IPS DF 6.9 (cell line): Measurements from ENCODE around the gene TTLL11.

ENCODE experiments used
- DNase-seq: peaks from one replicate; pipeline ENCODE4 v3.0.0-alpha.2; 2013; ENCODE audit warnings: low read depth, low spot score
- H3K27ac ChIP-seq: one replicate; pipeline ENCODE4 v1.5.1; 2013; ENCODE audit warnings: low read length, control low read depth
- H3K27me3 ChIP-seq: 2 replicates; pipeline ENCODE4 v1.6.1; 2013; ENCODE audit warnings: mild to moderate bottlenecking, low read length; ENCODE audit not compliant: control insufficient read depth, insufficient read depth
- H3K36me3 ChIP-seq: 2 replicates; pipeline ENCODE4 v1.6.1; 2013; ENCODE audit warnings: low read length; ENCODE audit not compliant: control insufficient read depth, insufficient read depth
- H3K4me1 ChIP-seq: 2 replicates; pipeline ENCODE4 v1.6.1; 2013; ENCODE audit warnings: low read length; ENCODE audit not compliant: control insufficient read depth, insufficient read depth
- H3K4me3 ChIP-seq: 2 replicates; pipeline ENCODE4 v1.5.1; 2013; ENCODE audit warnings: mild to moderate bottlenecking, low read length
- H3K9me3 ChIP-seq: 2 replicates; pipeline ENCODE4 v1.6.1; 2013; ENCODE audit warnings: low read length, inconsistent platforms; ENCODE audit not compliant: control insufficient read depth, insufficient read depth
- WGBS: extraction: QIAGEN DNeasy Blood & Tissue Kit; methylation state at CpG from one replicate; pipeline ENCODE4 v1.1.7; 2013; ENCODE audit warnings: mixed read lengths, missing lambda C conversion rate; ENCODE audit not compliant: insufficient read length, insufficient coverage; 5-methylcytosine and 5-hydroxymethylcytosine counted together

TTLL11 gene

GRCh38 chr9:121835587-121836365 is 257.3 kb downstream of the TTLL11 start:
- H3K27me3 ChIP-seq, result no peaks in the 10 kb centered on the region
- H3K9me3 ChIP-seq, result no peaks in the 10 kb centered on the region
- H3K4me1 ChIP-seq, result no peaks in the 10 kb centered on the region
- H3K4me3 ChIP-seq, result no peak overlapping the region
- no peaks in the 10 kb centered on the region for H3K36me3 ChIP-seq
- WGBS, result no CpG with 5 or more reads among the region's 5 CpGs
- no peak for DNase-seq
- H3K27ac ChIP-seq, result no peak overlapping the region

DNA sequence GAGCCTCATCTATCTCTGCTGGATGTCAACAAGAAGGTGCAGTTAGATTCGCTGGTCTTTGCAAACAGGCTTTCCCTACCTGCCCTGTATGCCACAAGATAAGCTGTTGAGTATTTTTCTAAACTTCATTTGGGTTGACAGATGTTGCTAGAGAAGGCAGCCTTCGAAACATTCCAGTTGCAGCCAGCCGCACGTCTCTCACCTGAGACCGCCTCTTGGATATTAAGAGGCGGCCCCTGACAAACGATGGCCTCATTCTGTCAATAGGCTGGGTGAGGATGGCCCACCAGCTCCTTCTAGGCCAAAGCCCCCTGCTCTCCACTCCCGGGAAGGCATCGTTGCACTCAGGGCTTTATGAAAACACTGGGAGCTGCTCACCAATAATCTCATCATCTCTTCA is 260.0 kb downstream of the TTLL11 start:
- WGBS, result no CpG with 5 or more reads among the region's 9 CpGs
- H3K4me3 ChIP-seq, result no peak overlapping the region

GRCh38 chr9:121831869-121832268 is 261.2 kb downstream of the TTLL11 start:
- Histone ChIP-seq H3K27ac (no peak overlapping the region), H3K9me3 (no peaks in the 10 kb centered on the region), H3K36me3 (no peaks in the 10 kb centered on the region), H3K4me3 (no peak overlapping the region), H3K4me1 (no peaks in the 10 kb centered on the region), H3K27me3 (no peaks in the 10 kb centered on the region)
- no peak for DNase-seq
- WGBS, result no CpG with 5 or more reads among the region's 3 CpGs

More for the DNA sequence above, 260.0 kb downstream of the TTLL11 start:
- Histone ChIP-seq H3K9me3 (no peaks in the 10 kb centered on the region), H3K27me3 (no peaks in the 10 kb centered on the region), H3K36me3 (no peaks in the 10 kb centered on the region), H3K27ac (no peak overlapping the region), H3K4me1 (no peaks in the 10 kb centered on the region)
- DNase-seq, result no peak

DNA sequence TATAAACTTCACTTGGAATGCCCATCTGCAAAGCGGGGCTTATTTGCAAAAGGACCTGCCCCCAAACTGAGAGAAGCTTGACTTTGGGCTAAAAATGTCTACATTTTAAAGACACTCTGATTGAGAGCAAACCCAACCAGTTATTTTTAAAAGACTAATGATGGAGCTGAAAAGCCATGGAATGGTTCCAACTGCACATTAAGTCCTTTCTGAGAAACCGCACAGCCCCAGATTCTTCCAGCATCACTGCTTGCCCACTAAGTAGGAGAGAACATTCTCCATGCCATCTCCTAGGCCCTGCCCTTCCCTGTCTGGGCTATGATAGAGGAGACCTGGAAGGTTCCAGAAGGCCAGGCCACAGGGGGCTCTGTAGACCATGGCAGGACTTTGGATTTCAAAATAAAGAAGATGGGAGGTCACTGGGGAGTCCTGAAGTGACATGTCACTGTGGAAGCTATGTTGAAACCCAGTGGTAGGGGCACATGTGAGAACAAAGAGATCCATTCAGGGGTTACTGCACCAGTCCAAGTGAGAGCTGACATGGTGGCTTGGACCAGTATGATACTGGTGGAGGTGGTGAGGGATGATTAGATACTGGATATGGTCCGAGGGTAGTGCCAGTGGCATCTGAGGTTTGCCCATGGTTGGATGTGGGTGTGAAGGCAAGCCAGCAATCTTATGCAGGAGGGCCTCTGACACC is 262.5 kb downstream of the TTLL11 start:
- Histone ChIP-seq H3K36me3 (no peaks in the 10 kb centered on the region), H3K4me1 (no peaks in the 10 kb centered on the region)
- WGBS, result no CpG with 5 or more reads among the region's 3 CpGs

DNA sequence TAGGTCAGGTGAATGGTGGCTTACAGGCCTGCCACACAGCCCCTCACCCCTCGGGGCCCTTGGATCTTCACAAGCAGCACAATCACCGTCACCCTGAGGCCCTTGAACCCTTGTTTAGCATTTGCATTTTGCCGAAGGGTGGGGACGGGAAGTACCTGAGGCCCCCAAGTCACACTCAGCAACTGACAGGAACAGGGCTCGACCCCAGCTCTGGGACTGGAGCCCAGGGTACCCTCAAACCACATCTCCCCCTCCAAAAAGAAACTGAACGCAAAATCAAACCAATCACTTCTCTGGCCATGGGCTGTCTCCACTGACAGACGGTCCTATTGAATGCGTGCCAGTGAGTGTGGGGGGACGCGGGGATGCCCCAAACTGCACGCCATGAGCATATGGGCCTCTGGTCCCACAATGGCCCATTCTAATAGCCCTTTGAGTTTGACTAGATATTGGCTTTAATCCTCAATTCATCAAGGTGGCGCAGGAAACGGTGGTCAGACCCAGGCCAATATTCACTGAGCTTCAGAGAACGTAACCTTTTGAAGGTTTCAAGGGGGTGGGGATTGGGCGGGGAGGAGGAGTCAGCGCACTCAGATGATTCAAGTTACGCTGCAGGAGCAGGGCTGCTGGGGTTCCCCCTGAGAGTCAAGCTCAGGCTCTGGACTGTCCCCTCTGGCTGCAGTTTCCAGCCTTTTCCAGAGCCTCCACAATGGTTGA is 265.7 kb downstream of the TTLL11 start:
- H3K36me3 ChIP-seq, result no peaks in the 10 kb centered on the region
- no peak overlapping the region for H3K4me3 ChIP-seq
- no peaks in the 10 kb centered on the region for H3K4me1 ChIP-seq
- H3K27me3 ChIP-seq, result no peaks in the 10 kb centered on the region
- WGBS, result no CpG with 5 or more reads among the region's 17 CpGs
- H3K27ac ChIP-seq, result no peak overlapping the region
- no peak for DNase-seq
- H3K9me3 ChIP-seq, result no peaks in the 10 kb centered on the region

More for the DNA sequence above, 262.5 kb downstream of the TTLL11 start:
- no peaks in the 10 kb centered on the region for H3K27me3 ChIP-seq
- H3K4me3 ChIP-seq, result no peak overlapping the region
- no peaks in the 10 kb centered on the region for H3K9me3 ChIP-seq
- no peak overlapping the region for H3K27ac ChIP-seq
- no peak for DNase-seq

- no peaks in the 10 kb centered on the region for H3K4me1 ChIP-seq
- H3K9me3 ChIP-seq, result no peaks in the 10 kb centered on the region
- H3K4me3 ChIP-seq, result no peak overlapping the region
- no CpG with 5 or more reads among the region's 7 CpGs for whole genome bisulfite sequencing
- H3K27me3 ChIP-seq, result no peaks in the 10 kb centered on the region
- no peak overlapping the region for H3K27ac ChIP-seq
- H3K36me3 ChIP-seq, result no peaks in the 10 kb centered on the region
- DNase-seq, result no peak
These were observed 266.4 kb downstream of the TTLL11 start for GRCh38 chr9:121826711-121827110.

DNA sequence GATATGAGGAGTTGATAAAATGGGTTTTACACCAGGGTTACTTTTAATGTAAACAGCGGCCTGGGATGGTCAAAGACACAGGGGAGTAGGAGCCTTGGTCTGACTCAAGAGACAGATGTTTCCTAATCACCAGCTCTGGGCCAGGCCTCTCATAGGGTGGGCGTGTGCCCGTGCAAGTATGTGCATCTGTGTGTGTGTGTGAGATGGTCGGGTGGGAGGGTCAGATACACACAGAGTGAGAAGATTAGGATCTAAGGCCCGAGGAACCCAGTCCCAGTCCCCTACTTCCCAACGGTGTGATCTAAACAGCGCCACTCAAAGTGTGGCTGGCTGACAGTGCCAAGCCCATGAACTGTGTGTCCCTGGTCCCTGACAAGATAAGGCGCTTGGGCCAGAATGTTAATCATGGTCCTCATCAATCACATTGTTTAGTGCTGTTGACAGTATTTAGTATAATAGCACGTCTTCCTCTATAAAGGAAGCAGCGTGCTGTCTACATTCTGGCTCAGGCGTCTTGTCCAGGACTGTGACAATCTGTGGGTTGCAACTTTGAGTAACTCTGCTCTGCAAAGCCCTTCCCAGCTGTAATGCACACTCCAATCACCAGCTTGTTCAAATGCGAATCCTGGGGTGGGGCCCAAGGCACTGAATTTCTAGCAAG is 267.9 kb downstream of the TTLL11 start:
- no peak overlapping the region for H3K27ac ChIP-seq
- H3K36me3 ChIP-seq, result no peaks in the 10 kb centered on the region
- no CpG with 5 or more reads among the region's 12 CpGs for WGBS
- H3K27me3 ChIP-seq, result no peaks in the 10 kb centered on the region
- DNase-seq, result no peak
- H3K4me3 ChIP-seq, result no peak overlapping the region
- H3K9me3 ChIP-seq, result no peaks in the 10 kb centered on the region
- 0 out of 2 replicates have a peak, but pooled peaks cover 3% of the 10 kb centered on the region for H3K4me1 ChIP-seq

DNA sequence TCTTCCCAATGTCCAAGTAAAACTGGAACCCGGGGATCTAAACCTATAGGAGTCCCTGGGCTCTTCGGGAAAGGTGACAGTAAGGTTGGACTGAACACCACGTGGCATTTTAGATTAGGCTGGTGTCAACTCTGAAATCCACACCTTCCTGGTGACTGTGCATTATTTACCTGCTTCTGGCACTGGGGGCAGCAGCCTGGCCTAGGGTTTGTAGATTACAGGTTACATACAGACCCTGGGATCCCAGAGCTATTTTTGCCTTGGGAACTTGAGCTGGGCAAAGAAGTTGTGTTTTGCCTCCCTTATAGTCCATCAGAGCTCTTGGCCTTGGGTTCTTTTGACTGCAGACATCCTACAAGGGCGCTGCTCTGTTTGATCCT is 268.5 kb downstream of the TTLL11 start:
- H3K4me1 ChIP-seq, result peaks cover 3% of the 10 kb centered on the region; the same call in 1 of the 2 replicates

GRCh38 chr9:121823451-121824169 is 269.5 kb downstream of the TTLL11 start:
- DNase-seq, result no peak
- Histone ChIP-seq H3K4me3 (no peak overlapping the region), H3K36me3 (no peaks in the 10 kb centered on the region), H3K4me1 (peaks cover 8% of the 10 kb centered on the region), H3K27me3 (no peaks in the 10 kb centered on the region), H3K9me3 (no peaks in the 10 kb centered on the region), H3K27ac (no peak overlapping the region)
- no CpG with 5 or more reads among the region's 13 CpGs for WGBS

More for the DNA sequence above, 268.5 kb downstream of the TTLL11 start:
- Histone ChIP-seq H3K36me3 (no peaks in the 10 kb centered on the region), H3K27ac (no peak overlapping the region), H3K9me3 (no peaks in the 10 kb centered on the region), H3K4me3 (no peak overlapping the region), H3K27me3 (no peaks in the 10 kb centered on the region)
- no CpG with 5 or more reads among the region's 4 CpGs for WGBS
- no peak for DNase-seq
